Effector memory CD4-positive, alpha-beta T cell (primary cell): ENCODE data around the gene SPTSSA.
"Not testable (repeated sequence)": the region's sequence is repeated elsewhere in the genome, so short reads cannot be mapped to it uniquely, and the experiment has no call there.

Source experiments
- DNase-seq, 3 donors: peaks; one replicate each; pipeline ENCODE4 v3.0.0-alpha.2; 2020
- H3K27ac ChIP-seq: 2 replicates; pipeline ENCODE4 v1.7.0; 2013; ENCODE audit warnings: mild to moderate bottlenecking, low read length, moderate library complexity; ENCODE audit not compliant: insufficient read depth, poor library complexity, severe bottlenecking
- H3K27me3 ChIP-seq: replicated peaks from 2 replicates; pipeline ENCODE4 v1.7.0; 2013; ENCODE audit warnings: mild to moderate bottlenecking, low read length; ENCODE audit not compliant: insufficient read depth, control insufficient read depth, poor library complexity, severe bottlenecking
- H3K36me3 ChIP-seq: 2 replicates; pipeline ENCODE4 v1.7.0; 2013; ENCODE audit warnings: mild to moderate bottlenecking, low read length, moderate library complexity; ENCODE audit not compliant: control insufficient read depth, insufficient read depth
- H3K4me1 ChIP-seq: 2 replicates; pipeline ENCODE4 v1.7.0; 2013; ENCODE audit warnings: low read length, mild to moderate bottlenecking; ENCODE audit not compliant: control insufficient read depth, insufficient read depth, poor library complexity, severe bottlenecking
- H3K4me3 ChIP-seq: 2 replicates; pipeline ENCODE4 v1.7.0; 2013; ENCODE audit warnings: low read length, low read depth, mild to moderate bottlenecking; ENCODE audit not compliant: insufficient read depth, poor library complexity, severe bottlenecking
- H3K9me3 ChIP-seq: 2 replicates; pipeline ENCODE4 v1.7.0; 2013; ENCODE audit warnings: mild to moderate bottlenecking, low read length, moderate library complexity; ENCODE audit not compliant: control insufficient read depth

The SPTSSA gene

GRCh38 chr14:34496679-34497513, 34.9 kb upstream of the SPTSSA start:
- no peak overlapping the region for H3K27ac ChIP-seq
- H3K36me3 ChIP-seq: no peaks in the 10 kb centered on the region
- H3K9me3 ChIP-seq: no peaks in the 10 kb centered on the region
- DNase-seq: no peak
- no peaks in the 10 kb centered on the region for H3K4me1 ChIP-seq
- no peaks in the 10 kb centered on the region for H3K27me3 ChIP-seq
- H3K4me3 ChIP-seq: no peak overlapping the region

GRCh38 chr14:34496007-34496678, 34.1 kb upstream of the SPTSSA start:
- Histone ChIP-seq H3K36me3 (no peaks in the 10 kb centered on the region), H3K27ac (no peak overlapping the region), H3K4me3 (no peak overlapping the region), H3K27me3 (no peaks in the 10 kb centered on the region), H3K4me1 (no peaks in the 10 kb centered on the region), H3K9me3 (no peaks in the 10 kb centered on the region)
- no peak for DNase-seq

GRCh38 chr14:34489324-34489723, 27.3 kb upstream of the SPTSSA start:
- no peaks in the 10 kb centered on the region for H3K36me3 ChIP-seq
- no peaks in the 10 kb centered on the region for H3K4me1 ChIP-seq
- no peak for DNase-seq
- no peaks in the 10 kb centered on the region for H3K9me3 ChIP-seq
- H3K27ac ChIP-seq: no peak overlapping the region
- no peak overlapping the region for H3K4me3 ChIP-seq
- no peaks in the 10 kb centered on the region for H3K27me3 ChIP-seq

DNA sequence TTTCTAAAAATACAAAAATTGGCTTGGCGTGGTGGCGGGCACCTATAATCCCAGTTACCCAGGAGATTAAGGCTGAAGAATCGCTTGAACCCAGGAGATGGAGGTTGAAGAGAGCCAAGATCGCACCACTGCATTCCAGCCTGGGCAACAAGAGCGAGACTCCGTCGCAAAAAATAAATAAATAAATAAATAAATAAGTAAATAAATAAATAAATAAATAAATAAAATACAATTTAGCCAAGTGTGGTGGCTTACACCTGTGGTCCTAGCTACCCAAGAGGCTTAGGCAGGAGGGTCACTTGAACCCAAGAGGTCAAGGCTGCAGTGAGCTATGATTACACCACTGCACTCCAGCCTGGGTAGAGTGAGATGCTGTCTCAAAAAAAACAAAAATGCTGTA, 26.5 kb upstream of the SPTSSA start:
- Histone ChIP-seq H3K4me3 (no peak overlapping the region), H3K9me3 (no peaks in the 10 kb centered on the region), H3K36me3 (no peaks in the 10 kb centered on the region), H3K4me1 (no peaks in the 10 kb centered on the region), H3K27ac (no peak overlapping the region), H3K27me3 (no peaks in the 10 kb centered on the region)
- no peak for DNase-seq

DNA sequence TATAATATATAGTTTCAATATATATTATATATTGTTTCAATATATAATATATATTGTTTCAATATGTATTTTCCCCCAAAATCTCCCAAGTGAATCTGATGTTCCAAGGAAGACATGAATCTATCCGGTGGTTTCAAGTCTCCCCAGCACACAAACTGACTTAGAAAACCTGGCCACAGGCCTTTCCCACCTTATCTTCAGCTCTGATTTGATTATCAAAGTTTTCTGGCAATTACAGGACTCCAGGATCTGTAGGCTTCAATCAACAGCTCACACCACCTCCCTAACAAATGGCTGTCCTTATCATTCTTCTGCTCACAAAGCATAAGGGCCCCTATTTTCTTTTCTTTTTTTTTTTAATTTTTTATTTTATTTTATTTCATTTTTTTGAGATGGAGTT, 22.7 kb upstream of the SPTSSA start:
- no peak overlapping the region for H3K27ac ChIP-seq
- no peaks in the 10 kb centered on the region for H3K4me1 ChIP-seq
- DNase-seq: no peak
- no peaks in the 10 kb centered on the region for H3K27me3 ChIP-seq
- H3K9me3 ChIP-seq: no peaks in the 10 kb centered on the region
- H3K4me3 ChIP-seq: no peak overlapping the region
- no peaks in the 10 kb centered on the region for H3K36me3 ChIP-seq

GRCh38 chr14:34482463-34482862, 20.4 kb upstream of the SPTSSA start:
- no peaks in the 10 kb centered on the region for H3K36me3 ChIP-seq
- H3K4me1 ChIP-seq: no peaks in the 10 kb centered on the region
- no peak for DNase-seq
- no peaks in the 10 kb centered on the region for H3K9me3 ChIP-seq
- H3K4me3 ChIP-seq: no peak overlapping the region
- no peaks in the 10 kb centered on the region for H3K27me3 ChIP-seq
- no peak overlapping the region for H3K27ac ChIP-seq

DNA sequence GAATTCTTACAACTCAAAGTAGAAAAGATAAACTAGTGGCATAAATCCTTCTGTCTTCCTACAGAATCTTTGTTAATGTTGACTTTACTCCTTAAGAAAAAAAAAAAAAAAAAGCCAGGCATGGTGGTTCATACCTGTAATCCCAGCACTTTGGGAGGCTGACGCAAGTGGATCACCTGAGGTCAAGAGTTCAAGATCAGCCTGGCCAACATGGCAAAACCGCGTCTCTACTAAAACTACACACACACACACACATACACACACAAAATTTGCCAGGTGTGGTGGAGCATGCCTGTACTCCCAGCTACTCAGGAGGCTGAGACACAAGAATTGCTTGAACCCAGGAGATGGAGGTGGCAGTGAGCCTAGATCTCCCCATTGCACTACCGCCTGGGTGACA, 17.7 kb upstream of the SPTSSA start:
- H3K36me3 ChIP-seq: no peaks in the 10 kb centered on the region
- H3K27me3 ChIP-seq: no peaks in the 10 kb centered on the region
- H3K27ac ChIP-seq: no peak overlapping the region
- no peak for DNase-seq
- H3K4me1 ChIP-seq: no peaks in the 10 kb centered on the region
- no peaks in the 10 kb centered on the region for H3K9me3 ChIP-seq
- no peak overlapping the region for H3K4me3 ChIP-seq

DNA sequence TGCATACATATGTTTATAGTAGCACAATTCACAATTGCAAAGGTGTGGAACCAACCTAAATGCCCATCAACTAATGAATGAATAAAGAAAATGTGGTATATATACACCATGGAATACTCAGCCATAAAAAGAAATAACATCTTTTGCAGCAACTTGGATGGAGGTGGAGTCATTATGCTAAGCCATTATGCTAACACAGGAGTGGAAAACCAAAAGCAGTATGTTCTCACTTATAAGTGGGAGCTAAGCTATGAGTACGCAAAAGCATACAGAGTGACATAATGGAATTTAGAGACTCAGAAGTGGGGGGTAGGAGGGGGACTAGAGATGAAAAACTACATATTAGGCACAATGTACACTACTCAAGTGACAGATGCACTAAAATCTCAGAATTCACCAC, 16.2 kb upstream of the SPTSSA start:
- no peak for DNase-seq
- Histone ChIP-seq H3K36me3 (no peaks in the 10 kb centered on the region), H3K4me3 (no peak overlapping the region)

GRCh38 chr14:34476036-34476435, 14.0 kb upstream of the SPTSSA start:
- not testable (repeated sequence) for H3K4me3 ChIP-seq, H3K9me3 ChIP-seq, H3K27me3 ChIP-seq, H3K4me1 ChIP-seq, DNase-seq, H3K27ac ChIP-seq, H3K36me3 ChIP-seq

More for the DNA sequence above, 16.2 kb upstream of the SPTSSA start:
- Histone ChIP-seq H3K9me3 (no peaks in the 10 kb centered on the region), H3K4me1 (no peaks in the 10 kb centered on the region), H3K27me3 (no peaks in the 10 kb centered on the region), H3K27ac (no peak overlapping the region)

DNA sequence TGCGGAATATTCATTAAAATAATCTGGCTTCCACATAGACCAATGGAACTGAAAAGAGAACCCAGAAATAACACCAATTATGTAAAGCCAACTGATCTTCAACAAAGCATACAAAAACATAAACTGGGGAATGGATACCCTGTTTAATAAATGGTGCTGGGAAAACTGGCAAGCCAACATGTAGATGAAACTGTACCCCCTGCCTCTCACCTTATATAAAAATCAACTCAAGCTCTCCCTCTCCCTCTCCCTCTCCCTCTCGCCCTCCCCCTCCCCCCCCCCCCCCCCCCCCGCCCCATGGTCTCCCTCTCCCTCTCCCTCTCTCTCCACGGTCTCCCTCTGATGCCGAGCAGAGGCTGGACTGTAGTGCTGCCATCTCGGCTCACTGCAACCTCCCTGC, 13.1 kb upstream of the SPTSSA start:
- Histone ChIP-seq H3K27ac (no peak overlapping the region), H3K36me3 (no peaks in the 10 kb centered on the region), H3K4me3 (no peak overlapping the region), H3K9me3 (no peaks in the 10 kb centered on the region), H3K27me3 (no peaks in the 10 kb centered on the region), H3K4me1 (no peaks in the 10 kb centered on the region)
- DNase-seq: no peak
